HEK293 (cell line): ENCODE data around the gene CXCR4.

Experiments used
- CTCF ChIA-PET: fragments of 350-600 bp; formaldehyde crosslinking; extraction: SDS; loops from one replicate; lab custom pipeline; 2021; ENCODE audit warnings: antibody characterized with exemption; lab: Yijun Ruan, JAX
- POLR2A ChIA-PET: fragments of 300-600 bp; formaldehyde crosslinking; extraction: SDS; loops from one replicate; lab custom pipeline; 2020; ENCODE audit warnings: antibody characterized with exemption, inconsistent platforms; lab: Yijun Ruan, JAX
- H3K27ac ChIP-seq: fragments of 200-500 bp; sonication (Bioruptor generic); 2 replicates; pipeline ENCODE4 v1.5.1; 2014; ENCODE audit warnings: low read depth, low read length, control low read depth, inconsistent platforms; ENCODE audit errors: extremely low read depth
- H3K36me3 ChIP-seq, 2 experiments: fragments of 200-500 bp in 1 of 2; sonication (Bioruptor generic) in 1 of 2; 1 replicate in 1 of 2; 2 replicates in 1 of 2; pipeline ENCODE4 v1.5.1; 2014 to 2017; ENCODE audit warnings: inconsistent platforms in 2 of 2, low read length in 2 of 2; ENCODE audit not compliant: control insufficient read depth in 2 of 2, insufficient read depth in 1 of 2
- H3K4me1 ChIP-seq: fragments of 200-500 bp; sonication (Bioruptor generic); 2 replicates; pipeline ENCODE4 v1.5.1; 2014; ENCODE audit warnings: mild to moderate bottlenecking, low read length, inconsistent platforms; ENCODE audit not compliant: control insufficient read depth, insufficient read depth
- H3K4me3 ChIP-seq: 2 replicates; pipeline ENCODE4 v1.5.1; 2011; ENCODE audit warnings: low read depth, mild to moderate bottlenecking, control low read depth, low read length, moderate library complexity
- H3K9me3 ChIP-seq: fragments of 200-500 bp; sonication (Bioruptor generic); 2 replicates; pipeline ENCODE4 v1.5.1; 2014; ENCODE audit warnings: low read depth, low read length, inconsistent platforms; ENCODE audit not compliant: control insufficient read depth, insufficient read depth
- BCL11B ChIP-seq: fragments of 450-650 bp; formaldehyde crosslinking; IDR thresholded peaks from 2 replicates; pipeline ENCODE4 v1.5.1; 2016; ENCODE audit warnings: low read depth, missing biosample characterization, missing genetic modification characterization
- MYNN ChIP-seq: fragments of 450-650 bp; formaldehyde crosslinking; IDR thresholded peaks from 2 replicates; pipeline ENCODE4 v1.5.1; 2016; ENCODE audit warnings: missing biosample characterization, missing genetic modification characterization, borderline replicate concordance
- PRDM2 ChIP-seq: fragments of 450-650 bp; formaldehyde crosslinking; IDR thresholded peaks from 2 replicates; pipeline ENCODE4 v1.5.1; 2016; ENCODE audit warnings: missing biosample characterization, missing genetic modification characterization, borderline replicate concordance
- SALL2 ChIP-seq: fragments of 450-650 bp; formaldehyde crosslinking; IDR thresholded peaks from 2 replicates; pipeline ENCODE4 v1.5.0; 2017; ENCODE audit warnings: missing biosample characterization, mild to moderate bottlenecking, missing genetic modification characterization, borderline replicate concordance
- SCRT1 ChIP-seq: fragments of 450-650 bp; formaldehyde crosslinking; IDR thresholded peaks from 2 replicates; pipeline ENCODE4 v1.5.1; 2016; ENCODE audit warnings: missing biosample characterization, missing genetic modification characterization, borderline replicate concordance
- SETDB1 ChIP-seq: IDR thresholded peaks from one replicate; pipeline ENCODE4 v1.6.1; 2017; ENCODE audit warnings: mild to moderate bottlenecking, low read length, moderate library complexity, mixed read lengths; ENCODE audit not compliant: insufficient read length
- WT1 ChIP-seq: fragments of 450-650 bp; formaldehyde crosslinking; IDR thresholded peaks from 2 replicates; pipeline ENCODE4 v1.5.1; 2016; ENCODE audit warnings: missing biosample characterization, missing genetic modification characterization
- ZNF133 ChIP-seq: fragments of 450-650 bp; formaldehyde crosslinking; IDR thresholded peaks from 2 replicates; pipeline ENCODE4 v1.5.1; 2016; ENCODE audit warnings: missing biosample characterization, missing genetic modification characterization
- ZNF24 ChIP-seq: fragments of 450-650 bp; formaldehyde crosslinking; IDR thresholded peaks from 2 replicates; pipeline ENCODE4 v1.5.1; 2016; ENCODE audit warnings: missing biosample characterization, missing genetic modification characterization
- ZNF350 ChIP-seq: fragments of 450-650 bp; formaldehyde crosslinking; IDR thresholded peaks from 2 replicates; pipeline ENCODE4 v1.5.0; 2017; ENCODE audit warnings: missing biosample characterization, mild to moderate bottlenecking, missing genetic modification characterization
- ZNF510 ChIP-seq: fragments of 450-650 bp; formaldehyde crosslinking; IDR thresholded peaks from 2 replicates; pipeline ENCODE4 v1.5.1; 2018; ENCODE audit warnings: mild to moderate bottlenecking, missing genetic modification characterization, missing biosample characterization; ENCODE audit not compliant: insufficient replicate concordance
- ZNF549 ChIP-seq: fragments of 450-650 bp; IDR thresholded peaks from 2 replicates; pipeline ENCODE4 v1.5.1; 2018; ENCODE audit warnings: missing biosample characterization, missing genetic modification characterization, mild to moderate bottlenecking, inconsistent platforms, moderate library complexity
- ZNF558 ChIP-seq: fragments of 450-650 bp; formaldehyde crosslinking; IDR thresholded peaks from 2 replicates; pipeline ENCODE4 v1.5.1; 2016; ENCODE audit warnings: missing biosample characterization, missing genetic modification characterization
- ZNF677 ChIP-seq: fragments of 450-650 bp; IDR thresholded peaks from 2 replicates; pipeline ENCODE4 v1.5.0; 2018; ENCODE audit warnings: missing biosample characterization, mild to moderate bottlenecking, missing genetic modification characterization, moderate library complexity
- ZNF701 ChIP-seq: fragments of 450-650 bp; formaldehyde crosslinking; IDR thresholded peaks from 2 replicates; pipeline ENCODE4 v1.5.1; 2016; ENCODE audit warnings: missing biosample characterization, missing genetic modification characterization
- ZNF704 ChIP-seq: fragments of 450-650 bp; formaldehyde crosslinking; IDR thresholded peaks from 2 replicates; pipeline ENCODE4 v1.5.1; 2016; ENCODE audit warnings: missing biosample characterization, missing genetic modification characterization
- ZNF707 ChIP-seq: fragments of 450-650 bp; formaldehyde crosslinking; IDR thresholded peaks from 2 replicates; pipeline ENCODE4 v1.5.1; 2016; ENCODE audit warnings: missing biosample characterization, missing genetic modification characterization
- ZSCAN23 ChIP-seq: fragments of 450-650 bp; formaldehyde crosslinking; IDR thresholded peaks from 2 replicates; pipeline ENCODE4 v1.5.1; 2016; ENCODE audit warnings: missing biosample characterization, missing genetic modification characterization
- ZSCAN5A ChIP-seq: fragments of 450-650 bp; formaldehyde crosslinking; IDR thresholded peaks from 2 replicates; pipeline ENCODE4 v1.5.1; 2016; ENCODE audit warnings: missing biosample characterization, missing genetic modification characterization
- TF ChIP-seq, protein P1 (sequence below): fragments of 450-650 bp; formaldehyde crosslinking; IDR thresholded peaks from 2 replicates; pipeline ENCODE4 v1.5.1; 2016; ENCODE audit warnings: missing biosample characterization, missing genetic modification characterization

Gene CXCR4

GRCh38 chr2:136133586-136133985, 15.6 kb upstream of the CXCR4 start:
- H3K4me3 ChIP-seq: no peak overlapping the region
- no peaks in the 10 kb centered on the region for H3K36me3 ChIP-seq
- H3K9me3 ChIP-seq: no peaks in the 10 kb centered on the region
- TF ChIP-seq WT1 (tag by site-specific recombination): no peak
- TF ChIP-seq ZNF24 (tag by site-specific recombination): no peak
- no peak for TF ChIP-seq ZNF677 (tag by site-specific recombination)
- no peak for TF ChIP-seq SCRT1 (tag by site-specific recombination)
- TF ChIP-seq ZNF133 (tag by site-specific recombination): no peak
- TF ChIP-seq ZSCAN23 (tag by site-specific recombination): no peak
- TF ChIP-seq SALL2 (tag by site-specific recombination): no peak
- no peak for TF ChIP-seq ZNF549 (tag by site-specific recombination)
- no peak for TF ChIP-seq ZNF350 (tag by site-specific recombination)
- no peak for TF ChIP-seq ZNF510 (tag by site-specific recombination)
- ChIA-PET POLR2A (no interaction called here), CTCF (no interaction called here)
- no peak overlapping the region for H3K27ac ChIP-seq
- H3K4me1 ChIP-seq: peaks cover 14% of the 10 kb centered on the region

- H3K9me3 ChIP-seq: no peaks in the 10 kb centered on the region
- no peak overlapping the region for H3K27ac ChIP-seq
- ChIA-PET POLR2A (no interaction called here), CTCF (interaction anchor here (0.6 kb wide), 1 partner anchor 149 kb away, joined by 3 read pairs; no protein-coding TSS in a partner anchor)
- no peak overlapping the region for H3K4me3 ChIP-seq
- H3K4me1 ChIP-seq: peaks cover 14% of the 10 kb centered on the region
- no peaks in the 10 kb centered on the region for H3K36me3 ChIP-seq
- TF ChIP-seq MYNN (tag by site-specific recombination) (no peak), PRDM2 (tag by site-specific recombination) (no peak), BCL11B (tag by site-specific recombination) (no peak), ZNF701 (tag by site-specific recombination) (no peak), ZNF707 (tag by site-specific recombination) (no peak), ZNF704 (tag by site-specific recombination) (no peak), ZNF558 (tag by site-specific recombination) (no peak), ZSCAN5A (no peak), SETDB1 (no peak)
- TF ChIP-seq, protein P1, sequence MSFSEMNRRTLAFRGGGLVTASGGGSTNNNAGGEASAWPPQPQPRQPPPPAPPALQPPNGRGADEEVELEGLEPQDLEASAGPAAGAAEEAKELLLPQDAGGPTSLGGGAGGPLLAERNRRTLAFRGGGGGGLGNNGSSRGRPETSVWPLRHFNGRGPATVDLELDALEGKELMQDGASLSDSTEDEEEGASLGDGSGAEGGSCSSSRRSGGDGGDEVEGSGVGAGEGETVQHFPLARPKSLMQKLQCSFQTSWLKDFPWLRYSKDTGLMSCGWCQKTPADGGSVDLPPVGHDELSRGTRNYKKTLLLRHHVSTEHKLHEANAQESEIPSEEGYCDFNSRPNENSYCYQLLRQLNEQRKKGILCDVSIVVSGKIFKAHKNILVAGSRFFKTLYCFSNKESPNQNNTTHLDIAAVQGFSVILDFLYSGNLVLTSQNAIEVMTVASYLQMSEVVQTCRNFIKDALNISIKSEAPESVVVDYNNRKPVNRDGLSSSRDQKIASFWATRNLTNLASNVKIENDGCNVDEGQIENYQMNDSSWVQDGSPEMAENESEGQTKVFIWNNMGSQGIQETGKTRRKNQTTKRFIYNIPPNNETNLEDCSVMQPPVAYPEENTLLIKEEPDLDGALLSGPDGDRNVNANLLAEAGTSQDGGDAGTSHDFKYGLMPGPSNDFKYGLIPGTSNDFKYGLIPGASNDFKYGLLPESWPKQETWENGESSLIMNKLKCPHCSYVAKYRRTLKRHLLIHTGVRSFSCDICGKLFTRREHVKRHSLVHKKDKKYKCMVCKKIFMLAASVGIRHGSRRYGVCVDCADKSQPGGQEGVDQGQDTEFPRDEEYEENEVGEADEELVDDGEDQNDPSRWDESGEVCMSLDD: no peak
Measured at GRCh38 chr2:136133176-136133575, 15.2 kb upstream of the CXCR4 start.
